HCT116 (cell line): Measurements from ENCODE around the gene MATK. TPM values are rescaled to one million over a fixed set of nuclear protein-coding genes. Genes with fewer than 3 reads are reported as not detected.

ENCODE experiments used
- ATAC-seq: fragments of 200-7000 bp; cut with Tn5 transposase; 2 replicates; pipeline ENCODE4 v1.9.1; 2020; ENCODE audit warnings: mild to moderate bottlenecking, moderate library complexity
- BruUV-seq: library from RNA; stranded (reverse); fragments of 400-500 nt; replicated peaks from 2 replicates; lab custom pipeline; 2021; lab: Mats Ljungman, UMichigan
- CTCF ChIA-PET: fragments of 300-600 bp; sonication (Branson Sonifier 250); formaldehyde crosslinking; loops from one replicate; lab custom pipeline; 2021; ENCODE audit warnings: antibody characterized with exemption; lab: Charles Lee
- POLR2A ChIA-PET: fragments of 300-600, 350-600 bp; sonication (Branson Sonifier 250); formaldehyde crosslinking; loops from one replicate; lab custom pipeline; 2021; ENCODE audit warnings: antibody characterized with exemption; lab: Charles Lee
- RAD21 ChIA-PET, 2 experiments: fragments of 300-600 bp; sonication (Branson Sonifier 250); formaldehyde crosslinking; loops; one replicate each; lab custom pipeline; 2023; ENCODE audit warnings: low total read pairs in 2 of 2; ENCODE audit not compliant: uncharacterized antibody in 2 of 2, unreplicated experiment in 2 of 2, low non-redundant PET in 1 of 2; lab: Charles Lee
- DNase-seq: peaks from one replicate; pipeline ENCODE4 v3.0.0-alpha.2; 2010; ENCODE audit warnings: low read depth, low spot score
- H2AFZ ChIP-seq: fragments of 200-600 bp; shearing (Covaris generic), sonication (generic); 2 replicates; pipeline ENCODE4 v1.6.1; 2017; ENCODE audit warnings: low read depth, mixed run types, mixed read lengths, antibody characterized with exemption, low read length; ENCODE audit not compliant: poor library complexity, severe bottlenecking
- H3K27ac ChIP-seq: 2 replicates; pipeline ENCODE4 v1.5.1; 2012; ENCODE audit warnings: low read depth, low read length
- H3K27me3 ChIP-seq: fragments of 200-600 bp; sonication (generic); 2 replicates; pipeline ENCODE4 v1.6.1; 2016; ENCODE audit warnings: mixed run types, low read length, mixed read lengths; ENCODE audit not compliant: insufficient read depth
- H3K36me3 ChIP-seq, 2 experiments: fragments of 200-500 bp in 1 of 2; fragments of 200-600 bp in 1 of 2; sonication (Bioruptor generic) in 1 of 2; sonication (generic) in 1 of 2; 2 replicates each; pipeline versions ENCODE4 v1.5.1 to v1.6.1; 2014 to 2016; ENCODE audit warnings: low read length in 2 of 2, inconsistent platforms in 1 of 2, mixed read lengths in 1 of 2, mixed run types in 1 of 2; ENCODE audit not compliant: insufficient read depth in 2 of 2, control insufficient read depth in 1 of 2
- H3K4me1 ChIP-seq, 2 experiments: fragments of 200-600 bp in 1 of 2; sonication (generic) in 1 of 2; 2 replicates each; pipeline versions ENCODE4 v1.5.1 to v1.6.1; 2012 to 2017; ENCODE audit warnings: low read length in 2 of 2, inconsistent platforms in 1 of 2, mild to moderate bottlenecking in 1 of 2, mixed read lengths in 1 of 2, mixed run types in 1 of 2, moderate library complexity in 1 of 2; ENCODE audit not compliant: insufficient read depth in 2 of 2, control insufficient read depth in 1 of 2
- H3K4me2 ChIP-seq: fragments of 200-600 bp; sonication (generic); 2 replicates; pipeline ENCODE4 v1.6.1; 2017; ENCODE audit warnings: mixed run types, low read length, mixed read lengths
- H3K4me3 ChIP-seq, 2 experiments: fragments of 200-600 bp in 1 of 2; sonication (generic) in 1 of 2; replicated peaks in 1 of 2; 2 replicates each; pipeline ENCODE4 v1.5.1; 2011 to 2016; ENCODE audit warnings: low read length in 2 of 2, control low read depth in 1 of 2, low read depth in 1 of 2, mild to moderate bottlenecking in 1 of 2, mixed read lengths in 1 of 2, mixed run types in 1 of 2
- H3K79me2 ChIP-seq: fragments of 200-600 bp; sonication (generic); 2 replicates; pipeline ENCODE4 v1.6.1; 2017; ENCODE audit warnings: mild to moderate bottlenecking, mixed run types, low read length, moderate library complexity, mixed read lengths; ENCODE audit not compliant: insufficient read depth
- H3K9ac ChIP-seq: fragments of 200-600 bp; sonication (generic); 2 replicates; pipeline ENCODE4 v1.6.1; 2016; ENCODE audit warnings: low read length, mixed read lengths
- H3K9me2 ChIP-seq: fragments of 200-600 bp; sonication (generic), shearing (Covaris generic); 2 replicates; pipeline ENCODE4 v1.6.1; 2017; ENCODE audit warnings: mixed run types, mild to moderate bottlenecking, moderate library complexity; ENCODE audit not compliant: insufficient read depth
- H3K9me3 ChIP-seq, 2 experiments: fragments of 200-500 bp in 1 of 2; fragments of 200-600 bp in 1 of 2; sonication (Bioruptor generic) in 1 of 2; sonication (generic) in 1 of 2; 2 replicates each; pipeline ENCODE4 v1.6.1; 2014 to 2017; ENCODE audit warnings: low read length in 2 of 2, mixed read lengths in 2 of 2, inconsistent platforms in 1 of 2, low read depth in 1 of 2, mild to moderate bottlenecking in 1 of 2, mixed run types in 1 of 2, moderate library complexity in 1 of 2; ENCODE audit not compliant: control insufficient read depth in 1 of 2, insufficient read depth in 1 of 2
- H4K20me1 ChIP-seq: fragments of 200-600 bp; sonication (generic), shearing (Covaris generic); 2 replicates; pipeline ENCODE4 v1.6.1; 2017; ENCODE audit warnings: mixed run types, mild to moderate bottlenecking, moderate library complexity; ENCODE audit not compliant: insufficient read depth
- EGR1 ChIP-seq: IDR thresholded peaks from 2 replicates; pipeline ENCODE4 v1.6.1; 2012; ENCODE audit warnings: low read depth
- FOSL1 ChIP-seq: IDR thresholded peaks from 2 replicates; pipeline ENCODE4 v1.6.1; 2012; ENCODE audit warnings: low read depth
- JUND ChIP-seq: IDR thresholded peaks from 2 replicates; pipeline ENCODE4 v1.6.1; 2012
- POLR2A ChIP-seq: IDR thresholded peaks from 2 replicates; pipeline ENCODE4 v1.7.0; 2011; ENCODE audit warnings: borderline replicate concordance; ENCODE audit not compliant: insufficient read depth, insufficient read length; ENCODE audit errors: extremely low read depth
- RAD21 ChIP-seq: IDR thresholded peaks from 2 replicates; pipeline ENCODE4 v1.6.1; 2012; ENCODE audit warnings: low read depth, mild to moderate bottlenecking
- SIN3A ChIP-seq: IDR thresholded peaks from 2 replicates; pipeline ENCODE4 v1.6.1; 2012; ENCODE audit warnings: low read depth
- TCF7L2 ChIP-seq: IDR thresholded peaks from 2 replicates; pipeline ENCODE4 v1.7.0; 2011; ENCODE audit warnings: borderline replicate concordance, inconsistent platforms; ENCODE audit not compliant: insufficient read depth, insufficient read length; ENCODE audit errors: extremely low read depth
- ZFX ChIP-seq: fragments of 450-650 bp; IDR thresholded peaks from 2 replicates; pipeline ENCODE4 v1.6.1; 2017
- ZNF274 ChIP-seq: fragments of 200-500 bp; sonication (Bioruptor generic); IDR thresholded peaks from 2 replicates; pipeline ENCODE4 v1.6.1; 2014; ENCODE audit warnings: mild to moderate bottlenecking, low read depth, low read length, inconsistent platforms
- intact Hi-C: fragments of 100-400 bp; cut with micrococcal nuclease; formaldehyde crosslinking; loops from 2 replicates; pipeline ENCODE4 v1.10.0; 2022
- total RNA-seq: library from RNA; stranded (reverse); gene quantifications from one replicate; pipeline ENCODE4 v1.2.1, GENCODE V29; 2021; ENCODE audit not compliant: unreplicated experiment
- TF ChIP-seq, protein P1 (sequence below): IDR thresholded peaks from 2 replicates; pipeline ENCODE4 v1.6.1; 2011; ENCODE audit warnings: mild to moderate bottlenecking, low read length, moderate library complexity; ENCODE audit not compliant: insufficient replicate concordance; ENCODE audit errors: extremely low read depth
- TF ChIP-seq, protein P2 (sequence below), 3 experiments: fragments of 200-600 bp in 1 of 3; sonication (generic) in 1 of 3; IDR thresholded peaks in 2 of 3; conservative IDR thresholded peaks in 1 of 3; 2 replicates each; pipeline ENCODE4 v1.5.1; 2012 to 2017; ENCODE audit warnings: low read depth in 2 of 3, low read length in 2 of 3, antibody characterized with exemption in 1 of 3, borderline replicate concordance in 1 of 3, control low read depth in 1 of 3, mild to moderate bottlenecking in 1 of 3, mixed read lengths in 1 of 3, mixed run types in 1 of 3, moderate library complexity in 1 of 3; ENCODE audit not compliant: insufficient read depth in 1 of 3
- TF ChIP-seq, protein P3 (sequence below): IDR thresholded peaks from 2 replicates; pipeline ENCODE4 v1.6.1; 2012

Gene MATK
- total RNA-seq, 1 experiment from 2014 or later, result not detected

DNA sequence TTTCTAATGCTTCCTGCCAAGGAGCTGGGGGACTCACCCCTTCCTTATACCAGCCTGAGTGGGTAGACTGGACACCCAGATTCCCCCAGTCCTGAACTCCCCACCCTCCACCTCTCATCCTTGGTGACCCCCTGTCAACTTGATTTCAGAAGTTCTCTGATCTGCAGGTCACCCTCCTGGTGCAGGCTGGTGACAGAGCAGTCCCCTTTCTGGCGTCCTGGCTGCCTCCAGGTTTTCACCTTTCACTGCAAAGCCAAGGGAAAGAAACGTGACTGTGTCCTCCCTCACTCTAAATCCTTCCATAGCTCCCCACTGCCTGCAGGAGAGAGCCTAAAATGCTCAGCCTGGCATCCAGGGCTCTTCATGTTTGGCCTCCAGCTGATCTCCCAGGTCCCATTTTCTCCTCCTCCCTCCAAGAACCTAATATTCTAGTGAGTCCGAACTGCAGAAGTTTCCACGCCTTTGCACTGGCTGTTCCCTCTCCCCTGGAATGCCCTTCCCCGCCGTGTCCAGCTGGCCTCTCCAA, 4.1 kb upstream of the MATK start:
- ChIA-PET RAD21 (no interaction called here), POLR2A (no interaction called here), CTCF (no interaction called here)
- Histone ChIP-seq H3K36me3 (no peaks in the 10 kb centered on the region), H3K4me1 (no peaks in the 10 kb centered on the region), H2AFZ (no peak overlapping the region), H4K20me1 (no peaks in the 10 kb centered on the region), H3K27ac (no peak overlapping the region), H3K27me3 (no peaks in the 10 kb centered on the region), H3K9me3 (no peaks in the 10 kb centered on the region), H3K79me2 (no peaks in the 10 kb centered on the region), H3K9ac (no peak overlapping the region), H3K9me2 (no peaks in the 10 kb centered on the region), H3K4me2 (no peak overlapping the region), H3K4me3 (no peak overlapping the region)
- ATAC-seq, result no peak
- intact Hi-C loops, result no loop called here
- no peak for TF ChIP-seq FOSL1
- no peak for TF ChIP-seq ZFX
- no peak for DNase-seq
- BruUV-seq, result no TSS peak

DNA sequence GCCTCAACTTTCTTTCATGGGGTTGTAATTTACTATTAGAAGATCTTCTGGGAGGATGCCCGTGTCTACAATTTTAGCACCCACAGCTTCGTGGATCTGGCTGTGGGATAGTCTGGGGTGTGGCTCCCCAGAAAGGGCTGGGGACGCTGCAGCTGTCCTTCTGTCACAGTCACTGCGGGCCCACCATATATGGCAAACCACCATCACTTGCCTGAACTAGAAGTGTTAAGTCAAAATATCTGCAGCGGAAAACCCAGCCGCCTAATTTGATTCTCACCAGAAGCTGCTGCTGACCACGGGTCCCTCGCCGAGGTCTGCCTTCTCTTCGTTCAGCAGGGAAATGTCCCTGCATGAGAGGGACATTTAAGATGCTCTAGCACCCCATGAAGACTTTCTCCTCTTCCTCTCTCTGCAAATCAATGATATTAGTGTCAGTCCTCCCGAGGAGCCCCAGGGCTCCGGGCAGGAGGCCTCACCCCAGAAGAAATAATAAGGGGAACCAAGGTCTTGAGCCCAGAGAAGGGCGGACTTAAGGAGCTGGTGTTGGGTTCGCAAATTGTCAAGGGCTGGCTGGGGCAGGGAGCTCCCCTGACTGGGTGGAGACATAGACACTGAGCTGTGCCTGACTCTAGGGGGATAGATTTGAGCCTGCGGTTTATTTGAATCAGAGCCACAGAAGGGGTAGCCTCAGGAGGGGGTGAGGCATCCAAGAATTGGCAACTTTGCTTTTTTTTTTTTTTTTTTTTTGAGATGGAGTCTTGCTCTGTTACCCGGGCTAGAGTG, 3.0 kb upstream of the MATK start:
- no peaks in the 10 kb centered on the region for H4K20me1 ChIP-seq
- ChIA-PET RAD21 (no interaction called here), CTCF (no interaction called here), POLR2A (no interaction called here)
- H3K4me2 ChIP-seq, result no peak overlapping the region
- no peaks in the 10 kb centered on the region for H3K79me2 ChIP-seq
- intact Hi-C loops, result no loop called here
- no peaks in the 10 kb centered on the region for H3K36me3 ChIP-seq
- H3K9me2 ChIP-seq, result no peaks in the 10 kb centered on the region
- H3K4me1 ChIP-seq, result no peaks in the 10 kb centered on the region
- no peak overlapping the region for H2AFZ ChIP-seq
- TF ChIP-seq RAD21 (no peak), TCF7L2 (no peak), SIN3A (no peak), JUND (no peak), ZNF274 (no peak), EGR1 (no peak), POLR2A (no peak)
- TF ChIP-seq, protein P1, sequence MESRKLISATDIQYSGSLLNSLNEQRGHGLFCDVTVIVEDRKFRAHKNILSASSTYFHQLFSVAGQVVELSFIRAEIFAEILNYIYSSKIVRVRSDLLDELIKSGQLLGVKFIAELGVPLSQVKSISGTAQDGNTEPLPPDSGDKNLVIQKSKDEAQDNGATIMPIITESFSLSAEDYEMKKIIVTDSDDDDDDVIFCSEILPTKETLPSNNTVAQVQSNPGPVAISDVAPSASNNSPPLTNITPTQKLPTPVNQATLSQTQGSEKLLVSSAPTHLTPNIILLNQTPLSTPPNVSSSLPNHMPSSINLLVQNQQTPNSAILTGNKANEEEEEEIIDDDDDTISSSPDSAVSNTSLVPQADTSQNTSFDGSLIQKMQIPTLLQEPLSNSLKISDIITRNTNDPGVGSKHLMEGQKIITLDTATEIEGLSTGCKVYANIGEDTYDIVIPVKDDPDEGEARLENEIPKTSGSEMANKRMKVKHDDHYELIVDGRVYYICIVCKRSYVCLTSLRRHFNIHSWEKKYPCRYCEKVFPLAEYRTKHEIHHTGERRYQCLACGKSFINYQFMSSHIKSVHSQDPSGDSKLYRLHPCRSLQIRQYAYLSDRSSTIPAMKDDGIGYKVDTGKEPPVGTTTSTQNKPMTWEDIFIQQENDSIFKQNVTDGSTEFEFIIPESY, result no peak
- TF ChIP-seq, protein P2, sequence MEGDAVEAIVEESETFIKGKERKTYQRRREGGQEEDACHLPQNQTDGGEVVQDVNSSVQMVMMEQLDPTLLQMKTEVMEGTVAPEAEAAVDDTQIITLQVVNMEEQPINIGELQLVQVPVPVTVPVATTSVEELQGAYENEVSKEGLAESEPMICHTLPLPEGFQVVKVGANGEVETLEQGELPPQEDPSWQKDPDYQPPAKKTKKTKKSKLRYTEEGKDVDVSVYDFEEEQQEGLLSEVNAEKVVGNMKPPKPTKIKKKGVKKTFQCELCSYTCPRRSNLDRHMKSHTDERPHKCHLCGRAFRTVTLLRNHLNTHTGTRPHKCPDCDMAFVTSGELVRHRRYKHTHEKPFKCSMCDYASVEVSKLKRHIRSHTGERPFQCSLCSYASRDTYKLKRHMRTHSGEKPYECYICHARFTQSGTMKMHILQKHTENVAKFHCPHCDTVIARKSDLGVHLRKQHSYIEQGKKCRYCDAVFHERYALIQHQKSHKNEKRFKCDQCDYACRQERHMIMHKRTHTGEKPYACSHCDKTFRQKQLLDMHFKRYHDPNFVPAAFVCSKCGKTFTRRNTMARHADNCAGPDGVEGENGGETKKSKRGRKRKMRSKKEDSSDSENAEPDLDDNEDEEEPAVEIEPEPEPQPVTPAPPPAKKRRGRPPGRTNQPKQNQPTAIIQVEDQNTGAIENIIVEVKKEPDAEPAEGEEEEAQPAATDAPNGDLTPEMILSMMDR (IDR thresholded peaks at IDR 0.05 in 2 of 3, conservative IDR thresholded peaks at IDR 0.05 in 1 of 3; ENCODE audit: borderline replicate concordance in 1 of 3, insufficient read depth in 1 of 3, low read depth in 2 of 3, low read length in 2 of 3), result no peak
- TF ChIP-seq, protein P3, sequence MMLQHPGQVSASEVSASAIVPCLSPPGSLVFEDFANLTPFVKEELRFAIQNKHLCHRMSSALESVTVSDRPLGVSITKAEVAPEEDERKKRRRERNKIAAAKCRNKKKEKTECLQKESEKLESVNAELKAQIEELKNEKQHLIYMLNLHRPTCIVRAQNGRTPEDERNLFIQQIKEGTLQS, result no peak
- no TSS peak for BruUV-seq
- no peaks in the 10 kb centered on the region for H3K9me3 ChIP-seq
- ATAC-seq, result no peak
- DNase-seq, result no peak
- H3K27ac ChIP-seq, result no peak overlapping the region
- no peak overlapping the region for H3K4me3 ChIP-seq
- H3K27me3 ChIP-seq, result no peaks in the 10 kb centered on the region
- no peak overlapping the region for H3K9ac ChIP-seq
